Keratinocyte (primary cell): Measurements from ENCODE around the gene MTMR1. TPM values are rescaled to one million over a fixed set of nuclear protein-coding genes. Genes with fewer than 3 reads are reported as not detected.

Source experiments
- DNase-seq: peaks from one replicate; pipeline ENCODE4 v3.0.0-alpha.2; 2011; ENCODE audit warnings: low read depth, missing footprints, low spot score
- FAIRE-seq: peaks from 2 replicates; lab custom pipeline; 2011; peaks lifted over from hg19 to GRCh38; lab: Jason Lieb, UNC
- H2AFZ ChIP-seq: 2 replicates; pipeline ENCODE4 v1.6.0; 2012; ENCODE audit warnings: low read length, control low read depth, inconsistent platforms; ENCODE audit not compliant: control insufficient read depth
- H3K27ac ChIP-seq: 2 replicates; pipeline ENCODE4 v1.5.1; 2011; ENCODE audit warnings: low read length; ENCODE audit not compliant: control insufficient read depth, insufficient read depth
- H3K27me3 ChIP-seq: 3 replicates; pipeline ENCODE4 v1.6.0; 2011; ENCODE audit warnings: low read length; ENCODE audit not compliant: control insufficient read depth, insufficient read depth; ENCODE audit errors: extremely low read depth
- H3K36me3 ChIP-seq, 2 experiments: 2 replicates in 1 of 2; 3 replicates in 1 of 2; pipeline ENCODE4 v1.5.1; 2011; ENCODE audit warnings: low read length in 2 of 2, mild to moderate bottlenecking in 1 of 2; ENCODE audit not compliant: control insufficient read depth in 2 of 2, insufficient read depth in 2 of 2; ENCODE audit errors: extremely low read depth in 1 of 2
- H3K4me1 ChIP-seq: 3 replicates; pipeline ENCODE4 v1.5.1; 2011; ENCODE audit warnings: low read length; ENCODE audit not compliant: control insufficient read depth, insufficient read depth; ENCODE audit errors: extremely low read depth
- H3K4me2 ChIP-seq: 3 replicates; pipeline ENCODE4 v1.6.0; 2011; ENCODE audit warnings: low read depth, low read length; ENCODE audit not compliant: control insufficient read depth, insufficient read depth; ENCODE audit errors: extremely low read depth
- H3K4me3 ChIP-seq, 3 experiments: fragments of 200-600 bp in 1 of 3; sonication (generic) in 1 of 3; 2 replicates in 2 of 3; 3 replicates in 1 of 3; pipeline ENCODE4 v1.5.1; 2011 to 2016; ENCODE audit warnings: low read length in 3 of 3, mild to moderate bottlenecking in 3 of 3, control low read depth in 2 of 3, inconsistent platforms in 1 of 3, low read depth in 1 of 3, mixed read lengths in 1 of 3, mixed run types in 1 of 3, moderate library complexity in 1 of 3; ENCODE audit not compliant: control insufficient read depth in 2 of 3, insufficient read depth in 2 of 3; ENCODE audit errors: extremely low read depth in 1 of 3
- H3K79me2 ChIP-seq: 2 replicates; pipeline ENCODE4 v1.6.0; 2012; ENCODE audit warnings: low read length; ENCODE audit not compliant: control insufficient read depth, insufficient read depth
- H3K9ac ChIP-seq: 3 replicates; pipeline ENCODE4 v1.6.0; 2011; ENCODE audit warnings: low read length; ENCODE audit not compliant: control insufficient read depth, insufficient read depth; ENCODE audit errors: extremely low read depth
- H3K9me1 ChIP-seq: 3 replicates; pipeline ENCODE4 v1.6.0; 2011; ENCODE audit warnings: low read length; ENCODE audit not compliant: control insufficient read depth, insufficient read depth; ENCODE audit errors: extremely low read depth
- H3K9me3 ChIP-seq: 2 replicates; pipeline ENCODE4 v1.5.1; 2012; ENCODE audit warnings: low read depth, low read length; ENCODE audit not compliant: control insufficient read depth
- H4K20me1 ChIP-seq: 3 replicates; pipeline ENCODE4 v1.6.0; 2011; ENCODE audit warnings: low read length; ENCODE audit not compliant: control insufficient read depth, insufficient read depth; ENCODE audit errors: extremely low read depth
- EZH2 ChIP-seq: IDR thresholded peaks from one replicate; pipeline ENCODE4 v1.6.1; 2012; ENCODE audit warnings: inconsistent platforms, mild to moderate bottlenecking, low read length, moderate library complexity
- dilution Hi-C: fragments of 300-500 bp; cut with MboI; formaldehyde crosslinking; loops from one replicate; pipeline ENCODE4 v1.7.0; 2020; ENCODE audit warnings: low sequenced_read_pairs; ENCODE audit not compliant: extremely low pct_ligation_motif_present
- polyA plus RNA-seq, 5 experiments: library from polyadenylated mRNA; depleted of rRNA in 3 of 5; stranded (reverse) in 3 of 5; stranded (forward) in 1 of 5; unstranded in 1 of 5; fragments of >200 nt; gene quantifications; 1 replicate in 1 of 5; 2 replicates in 3 of 5; 3 replicates in 1 of 5; pipeline versions ENCODE4 v1.2.1 to v1.2.3, GENCODE V29; 2011 to 2012; ENCODE audit warnings: missing spikeins in 2 of 5, low read depth in 1 of 5, low replicate concordance in 1 of 5
- TF ChIP-seq, protein P1 (sequence below), 3 experiments: IDR thresholded peaks in 1 of 3; conservative IDR thresholded peaks in 1 of 3; optimal IDR thresholded peaks in 1 of 3; 2 replicates in 2 of 3; 3 replicates in 1 of 3; pipeline versions ENCODE3 to v1.5.1; 2011; ENCODE audit warnings: low read length in 3 of 3, mild to moderate bottlenecking in 3 of 3, moderate library complexity in 2 of 3, control low read depth in 1 of 3, inconsistent platforms in 1 of 3; ENCODE audit not compliant: insufficient read depth in 2 of 3; ENCODE audit errors: extremely low read depth in 1 of 3

The MTMR1 gene
- polyA plus RNA-seq, 1 donor (not counting 4 experiments of a cell fraction or from before 2014, with no cell fraction given) = 45.6 TPM

- no peaks in the 10 kb centered on the region for H3K27me3 ChIP-seq
- peaks cover 28% of the 10 kb centered on the region for H3K4me1 ChIP-seq
- no peaks in the 10 kb centered on the region for H3K9me1 ChIP-seq
- TF ChIP-seq EZH2 = no peak
- TF ChIP-seq, protein P1, sequence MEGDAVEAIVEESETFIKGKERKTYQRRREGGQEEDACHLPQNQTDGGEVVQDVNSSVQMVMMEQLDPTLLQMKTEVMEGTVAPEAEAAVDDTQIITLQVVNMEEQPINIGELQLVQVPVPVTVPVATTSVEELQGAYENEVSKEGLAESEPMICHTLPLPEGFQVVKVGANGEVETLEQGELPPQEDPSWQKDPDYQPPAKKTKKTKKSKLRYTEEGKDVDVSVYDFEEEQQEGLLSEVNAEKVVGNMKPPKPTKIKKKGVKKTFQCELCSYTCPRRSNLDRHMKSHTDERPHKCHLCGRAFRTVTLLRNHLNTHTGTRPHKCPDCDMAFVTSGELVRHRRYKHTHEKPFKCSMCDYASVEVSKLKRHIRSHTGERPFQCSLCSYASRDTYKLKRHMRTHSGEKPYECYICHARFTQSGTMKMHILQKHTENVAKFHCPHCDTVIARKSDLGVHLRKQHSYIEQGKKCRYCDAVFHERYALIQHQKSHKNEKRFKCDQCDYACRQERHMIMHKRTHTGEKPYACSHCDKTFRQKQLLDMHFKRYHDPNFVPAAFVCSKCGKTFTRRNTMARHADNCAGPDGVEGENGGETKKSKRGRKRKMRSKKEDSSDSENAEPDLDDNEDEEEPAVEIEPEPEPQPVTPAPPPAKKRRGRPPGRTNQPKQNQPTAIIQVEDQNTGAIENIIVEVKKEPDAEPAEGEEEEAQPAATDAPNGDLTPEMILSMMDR (optimal IDR thresholded peaks at IDR 0.05 in 1 of 3, IDR thresholded peaks at IDR 0.05 in 1 of 3, conservative IDR thresholded peaks at IDR 0.05 in 1 of 3; ENCODE audit: extremely low read depth in 1 of 3, insufficient read depth in 2 of 3, low read length in 3 of 3) = no peak
- DNase-seq = no peak
- no peaks in the 10 kb centered on the region for H3K79me2 ChIP-seq
- no peak overlapping the region for H3K27ac ChIP-seq
- H3K36me3 ChIP-seq = peaks cover 1 to 2% of the 10 kb centered on the region in 2 experiments
- H3K9ac ChIP-seq = no peak overlapping the region
- peaks cover 2% of the 10 kb centered on the region for H3K9me3 ChIP-seq
- H3K4me3 ChIP-seq = no peak overlapping the region
- H2AFZ ChIP-seq = no peak overlapping the region
- dilution Hi-C loops = no loop called here
- no peak overlapping the region for H3K4me2 ChIP-seq
- FAIRE-seq = no peak
- H4K20me1 ChIP-seq = no peaks in the 10 kb centered on the region
Measured at GRCh38 chrX:150767045-150767395, 73.8 kb downstream of the MTMR1 start.

GRCh38 chrX:150767475-150768131 lies 74.4 kb downstream of the MTMR1 start:
- DNase-seq = peak; percentile 19
- peaks cover 28% of the 10 kb centered on the region for H3K4me1 ChIP-seq
- no peaks in the 10 kb centered on the region for H4K20me1 ChIP-seq
- dilution Hi-C loops = no loop called here
- no peak for FAIRE-seq
- H3K27me3 ChIP-seq = no peaks in the 10 kb centered on the region
- no peak overlapping the region for H3K9ac ChIP-seq
- no peak overlapping the region for H2AFZ ChIP-seq
- peaks cover 1 to 2% of the 10 kb centered on the region in 2 experiments for H3K36me3 ChIP-seq
- TF ChIP-seq, protein P1 (optimal IDR thresholded peaks at IDR 0.05 in 1 of 3, IDR thresholded peaks at IDR 0.05 in 1 of 3, conservative IDR thresholded peaks at IDR 0.05 in 1 of 3; ENCODE audit: extremely low read depth in 1 of 3, insufficient read depth in 2 of 3, low read length in 3 of 3) = no peak
- no peak for TF ChIP-seq EZH2
- H3K9me1 ChIP-seq = no peaks in the 10 kb centered on the region
- no peaks in the 10 kb centered on the region for H3K79me2 ChIP-seq
- H3K4me2 ChIP-seq = no peak overlapping the region
- no peak overlapping the region for H3K4me3 ChIP-seq
- H3K27ac ChIP-seq = peak overlapping the region; percentile 45
- H3K9me3 ChIP-seq = peaks cover 2% of the 10 kb centered on the region
